Endothelial cell of umbilical vein (primary cell): Measurements from ENCODE around the gene NPDC1.

ENCODE experiments used
- CTCF ChIP-seq, 2 donors: IDR thresholded peaks; 1 replicate in 1 of 2; 2 replicates in 1 of 2; pipeline ENCODE4 v1.5.1; 2011; ENCODE audit warnings: low read length in 2 of 2, mild to moderate bottlenecking in 2 of 2, moderate library complexity in 2 of 2, control low read depth in 1 of 2, inconsistent platforms in 1 of 2, low read depth in 1 of 2; ENCODE audit not compliant: insufficient read depth in 1 of 2; ENCODE audit errors: extremely low read depth in 1 of 2
- EZH2 ChIP-seq: IDR thresholded peaks from 2 replicates; pipeline ENCODE4 v1.6.1; 2012; ENCODE audit warnings: borderline replicate concordance, low read depth, mild to moderate bottlenecking, moderate library complexity, low read length, inconsistent platforms; ENCODE audit not compliant: severe bottlenecking
- JUN ChIP-seq: IDR thresholded peaks from 2 replicates; pipeline ENCODE4 v1.6.1; 2011; ENCODE audit warnings: borderline replicate concordance, low read depth; ENCODE audit not compliant: insufficient read length, insufficient read depth
- MYC ChIP-seq: IDR thresholded peaks from one replicate; pipeline ENCODE4 v1.6.1; 2011; ENCODE audit warnings: mild to moderate bottlenecking, low read depth, low read length
- POLR2A ChIP-seq: IDR thresholded peaks from 2 replicates; pipeline ENCODE4 v1.6.1; 2012; ENCODE audit warnings: low read depth, mild to moderate bottlenecking, control low read depth, low read length
- POLR2AphosphoS5 ChIP-seq: IDR thresholded peaks from 2 replicates; pipeline ENCODE4 v1.6.1; 2012; ENCODE audit warnings: low read depth, mild to moderate bottlenecking, control low read depth, low read length, moderate library complexity; ENCODE audit not compliant: insufficient read depth
- TF ChIP-seq, protein P1 (sequence below): IDR thresholded peaks from 2 replicates; pipeline ENCODE4 v1.6.1; 2011; ENCODE audit not compliant: insufficient read depth, insufficient read length

DNA sequence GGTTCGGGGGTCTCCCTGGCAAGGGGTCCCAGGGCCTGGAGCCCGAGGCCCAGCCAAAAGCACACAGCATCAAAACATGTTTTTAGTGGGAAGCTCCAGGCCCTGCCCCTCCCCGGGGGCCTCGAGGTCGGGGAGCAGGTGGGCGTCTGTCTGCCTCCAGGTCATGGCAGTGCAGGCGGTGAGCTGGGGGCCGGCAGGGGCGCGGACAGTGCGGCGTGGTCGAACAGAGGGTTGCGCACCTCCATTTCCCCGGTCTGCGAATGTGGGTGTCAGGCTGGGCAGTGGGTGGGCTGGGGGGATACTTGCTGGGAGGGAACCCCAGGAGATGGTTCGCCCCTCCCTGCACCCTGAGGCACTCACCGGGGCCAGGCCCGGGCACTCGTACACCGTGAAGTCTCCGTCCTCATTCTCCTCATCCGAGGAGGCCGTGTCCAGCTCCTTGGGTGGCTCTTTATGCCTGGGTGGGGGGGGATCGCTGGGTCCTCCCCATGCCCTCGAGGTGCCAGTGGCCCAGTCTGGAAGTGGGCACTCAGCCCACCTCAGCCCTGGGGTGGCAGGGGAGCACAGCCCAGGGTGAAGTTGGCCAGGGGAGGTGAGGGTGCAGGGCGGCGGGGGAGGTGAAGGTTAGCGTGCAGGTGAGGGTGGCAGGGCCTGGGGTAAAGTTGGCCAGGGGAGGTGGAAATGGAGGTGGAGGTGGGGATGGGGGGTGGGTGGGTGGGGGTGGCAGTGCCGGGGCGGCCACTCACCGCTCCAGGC lies 6.2 kb downstream of the NPDC1 start:
- TF ChIP-seq CTCF (IDR thresholded peaks at IDR 0.05; ENCODE audit: extremely low read depth in 1 of 2, insufficient read depth in 1 of 2, low read depth in 1 of 2, low read length in 2 of 2) (no peak), POLR2A (no peak), POLR2AphosphoS5 (no peak), EZH2 (no peak), MYC (no peak), JUN (no peak)
- TF ChIP-seq, protein P1, sequence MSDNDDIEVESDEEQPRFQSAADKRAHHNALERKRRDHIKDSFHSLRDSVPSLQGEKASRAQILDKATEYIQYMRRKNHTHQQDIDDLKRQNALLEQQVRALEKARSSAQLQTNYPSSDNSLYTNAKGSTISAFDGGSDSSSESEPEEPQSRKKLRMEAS, result no peak
